ENCODE measurements around the gene VRK1. TPM values are rescaled to one million over a fixed set of nuclear protein-coding genes. Genes with fewer than 3 reads are reported as not detected.
"Not testable (repeated sequence)": the region's sequence is repeated elsewhere in the genome, so short reads cannot be mapped to it uniquely, and the experiment has no call there.

Gene VRK1
- total RNA-seq, 1 donor: 34.0 TPM

GRCh38 chr14:96876747-96877146 is 79.6 kb downstream of the VRK1 start:
- no peak overlapping the region for H3K4me3 ChIP-seq (ENCODE audit: low read depth, low read length)
- TF ChIP-seq CTCF (IDR thresholded peaks at IDR 0.05; ENCODE audit: insufficient read depth, low read length): no peak
- no peak for DNase-seq (ENCODE audit: low read depth)

- H3K4me3 ChIP-seq (ENCODE audit: low read depth, low read length): no peak overlapping the region
- DNase-seq (ENCODE audit: low read depth): no peak
- no peak for TF ChIP-seq CTCF (IDR thresholded peaks at IDR 0.05; ENCODE audit: insufficient read depth, low read length)
Observed at GRCh38 chr14:96881713-96882112, 84.5 kb downstream of the VRK1 start.

- DNase-seq (ENCODE audit: low read depth); H3K4me3 ChIP-seq (ENCODE audit: low read depth, low read length): not testable (repeated sequence)
Observed at GRCh38 chr14:96883974-96884373, 86.8 kb downstream of the VRK1 start.

GRCh38 chr14:96888158-96888557 is 91.0 kb downstream of the VRK1 start:
- H3K4me3 ChIP-seq (ENCODE audit: low read depth, low read length): no peak overlapping the region
- no peak for TF ChIP-seq CTCF (IDR thresholded peaks at IDR 0.05; ENCODE audit: insufficient read depth, low read length)
- no peak for DNase-seq (ENCODE audit: low read depth)

- no peak overlapping the region for H3K4me3 ChIP-seq (ENCODE audit: low read depth, low read length)
- DNase-seq (ENCODE audit: low read depth): no peak
- TF ChIP-seq CTCF (IDR thresholded peaks at IDR 0.05; ENCODE audit: insufficient read depth, low read length): no peak
Observed at GRCh38 chr14:96888593-96888992, 91.4 kb downstream of the VRK1 start.

GRCh38 chr14:96889091-96889490 is 91.9 kb downstream of the VRK1 start:
- TF ChIP-seq CTCF (IDR thresholded peaks at IDR 0.05; ENCODE audit: insufficient read depth, low read length): no peak
- DNase-seq (ENCODE audit: low read depth): no peak
- no peak overlapping the region for H3K4me3 ChIP-seq (ENCODE audit: low read depth, low read length)

- TF ChIP-seq CTCF (IDR thresholded peaks at IDR 0.05; ENCODE audit: insufficient read depth, low read length): no peak
- DNase-seq (ENCODE audit: low read depth): no peak
- H3K4me3 ChIP-seq (ENCODE audit: low read depth, low read length): no peak overlapping the region
Observed at GRCh38 chr14:96893966-96894622, 96.9 kb downstream of the VRK1 start.

All from fibroblast of the aortic adventitia (primary cell).